DOHH2 (cell line): ENCODE results near the gene LYPD6.

ENCODE experiments used
- CTCF ChIP-seq: fragments of 200-600 bp; sonication (generic); IDR thresholded peaks from one replicate; pipeline ENCODE4 v1.5.1; 2014; ENCODE audit warnings: antibody characterized with exemption, mild to moderate bottlenecking, low read depth, low read length; ENCODE audit not compliant: poor library complexity, severe bottlenecking
- EZH2phosphoT487 ChIP-seq: fragments of 200-600 bp; sonication (generic); IDR thresholded peaks from 2 replicates; pipeline ENCODE4 v1.6.1; 2017; ENCODE audit warnings: borderline replicate concordance, mild to moderate bottlenecking, antibody characterized with exemption, low read length, moderate library complexity, mixed read lengths

- TF ChIP-seq EZH2phosphoT487 (no peak), CTCF (no peak)
Measured at GRCh38 chr2:149393614-149394013, 63.2 kb downstream of the LYPD6 start.
